Trophoblast cell (in vitro differentiated cells and primary cell): ENCODE results near the gene KCNQ4.

Experiments
- DNase-seq, 2 donors: peaks; one replicate each; pipeline ENCODE4 v3.0.0-alpha.2; 2016
- H2AFZ ChIP-seq: 2 replicates; pipeline ENCODE4 v1.6.1; 2013; ENCODE audit warnings: low read length, moderate library complexity, mild to moderate bottlenecking; ENCODE audit not compliant: insufficient read depth, poor library complexity
- H2AK5ac ChIP-seq: 2 replicates; pipeline ENCODE4 v1.6.1; 2013; ENCODE audit warnings: mild to moderate bottlenecking, low read length
- H2BK120ac ChIP-seq: 2 replicates; pipeline ENCODE4 v1.6.1; 2013; ENCODE audit warnings: low read length, mild to moderate bottlenecking, moderate library complexity; ENCODE audit not compliant: insufficient read depth, poor library complexity
- H2BK12ac ChIP-seq: 2 replicates; pipeline ENCODE4 v1.6.1; 2013; ENCODE audit warnings: mild to moderate bottlenecking, low read length, moderate library complexity
- H2BK5ac ChIP-seq: 2 replicates; pipeline ENCODE4 v1.6.1; 2013; ENCODE audit warnings: low read length, low read depth, moderate library complexity, mild to moderate bottlenecking; ENCODE audit not compliant: poor library complexity
- H3K14ac ChIP-seq: 2 replicates; pipeline ENCODE4 v1.6.1; 2013; ENCODE audit warnings: mild to moderate bottlenecking, low read length
- H3K18ac ChIP-seq: 2 replicates; pipeline ENCODE4 v1.6.1; 2013; ENCODE audit warnings: mild to moderate bottlenecking, low read length
- H3K23ac ChIP-seq: 2 replicates; pipeline ENCODE4 v1.6.1; 2013; ENCODE audit warnings: low read length
- H3K27ac ChIP-seq: 2 replicates; pipeline ENCODE4 v1.5.1; 2013; ENCODE audit warnings: low read depth, mild to moderate bottlenecking, inconsistent platforms, low read length, moderate library complexity
- H3K27me3 ChIP-seq: 2 replicates; pipeline ENCODE4 v1.6.1; 2013; ENCODE audit warnings: inconsistent platforms, mild to moderate bottlenecking, low read length, moderate library complexity; ENCODE audit not compliant: insufficient read depth
- H3K36me3 ChIP-seq, 2 experiments: 1 replicate in 1 of 2; 2 replicates in 1 of 2; pipeline ENCODE4 v1.6.1; 2013; ENCODE audit warnings: low read length in 2 of 2, mild to moderate bottlenecking in 2 of 2, moderate library complexity in 1 of 2; ENCODE audit not compliant: insufficient read depth in 2 of 2, control insufficient read depth in 1 of 2
- H3K4ac ChIP-seq: 2 replicates; pipeline ENCODE4 v1.6.1; 2013; ENCODE audit warnings: low read depth, mild to moderate bottlenecking, low read length, moderate library complexity
- H3K4me1 ChIP-seq, 2 experiments: 1 replicate in 1 of 2; 2 replicates in 1 of 2; pipeline ENCODE4 v1.6.1; 2013; ENCODE audit warnings: low read length in 2 of 2, mild to moderate bottlenecking in 2 of 2, moderate library complexity in 1 of 2; ENCODE audit not compliant: insufficient read depth in 2 of 2, control insufficient read depth in 1 of 2
- H3K4me2 ChIP-seq: 2 replicates; pipeline ENCODE4 v1.6.1; 2013; ENCODE audit warnings: inconsistent platforms, mild to moderate bottlenecking, low read length, moderate library complexity
- H3K4me3 ChIP-seq: 2 replicates; pipeline ENCODE4 v1.5.1; 2013; ENCODE audit warnings: mild to moderate bottlenecking, low read depth, low read length, inconsistent platforms
- H3K79me1 ChIP-seq: one replicate; pipeline ENCODE4 v1.6.1; 2013; ENCODE audit warnings: low read length
- H3K79me2 ChIP-seq: 2 replicates; pipeline ENCODE4 v1.6.1; 2013; ENCODE audit warnings: low read length, mild to moderate bottlenecking; ENCODE audit not compliant: control insufficient read depth, insufficient read depth, poor library complexity
- H3K9ac ChIP-seq: 2 replicates; pipeline ENCODE4 v1.6.1; 2013; ENCODE audit warnings: mild to moderate bottlenecking, low read length
- H3K9me3 ChIP-seq: 2 replicates; pipeline ENCODE4 v1.6.1; 2013; ENCODE audit warnings: low read depth, mild to moderate bottlenecking, control low read depth, inconsistent platforms, low read length; ENCODE audit not compliant: insufficient read depth
- H4K12ac ChIP-seq: 2 replicates; pipeline ENCODE4 v1.6.1; 2013; ENCODE audit warnings: low read depth, mild to moderate bottlenecking, low read length, moderate library complexity
- H4K8ac ChIP-seq: 2 replicates; pipeline ENCODE4 v1.6.1; 2013; ENCODE audit warnings: low read depth, mild to moderate bottlenecking, low read length, moderate library complexity
- H4K91ac ChIP-seq: one replicate; pipeline ENCODE4 v1.6.1; 2013; ENCODE audit warnings: low read depth, mild to moderate bottlenecking, low read length, moderate library complexity
- WGBS: extraction: QIAGEN DNeasy Blood & Tissue Kit; methylation state at CpG from one replicate; pipeline ENCODE4 v1.1.7; 2013; ENCODE audit warnings: missing lambda C conversion rate; ENCODE audit not compliant: insufficient read length, insufficient coverage; ENCODE audit errors: extremely low coverage; 5-methylcytosine and 5-hydroxymethylcytosine counted together

The KCNQ4 gene

DNA sequence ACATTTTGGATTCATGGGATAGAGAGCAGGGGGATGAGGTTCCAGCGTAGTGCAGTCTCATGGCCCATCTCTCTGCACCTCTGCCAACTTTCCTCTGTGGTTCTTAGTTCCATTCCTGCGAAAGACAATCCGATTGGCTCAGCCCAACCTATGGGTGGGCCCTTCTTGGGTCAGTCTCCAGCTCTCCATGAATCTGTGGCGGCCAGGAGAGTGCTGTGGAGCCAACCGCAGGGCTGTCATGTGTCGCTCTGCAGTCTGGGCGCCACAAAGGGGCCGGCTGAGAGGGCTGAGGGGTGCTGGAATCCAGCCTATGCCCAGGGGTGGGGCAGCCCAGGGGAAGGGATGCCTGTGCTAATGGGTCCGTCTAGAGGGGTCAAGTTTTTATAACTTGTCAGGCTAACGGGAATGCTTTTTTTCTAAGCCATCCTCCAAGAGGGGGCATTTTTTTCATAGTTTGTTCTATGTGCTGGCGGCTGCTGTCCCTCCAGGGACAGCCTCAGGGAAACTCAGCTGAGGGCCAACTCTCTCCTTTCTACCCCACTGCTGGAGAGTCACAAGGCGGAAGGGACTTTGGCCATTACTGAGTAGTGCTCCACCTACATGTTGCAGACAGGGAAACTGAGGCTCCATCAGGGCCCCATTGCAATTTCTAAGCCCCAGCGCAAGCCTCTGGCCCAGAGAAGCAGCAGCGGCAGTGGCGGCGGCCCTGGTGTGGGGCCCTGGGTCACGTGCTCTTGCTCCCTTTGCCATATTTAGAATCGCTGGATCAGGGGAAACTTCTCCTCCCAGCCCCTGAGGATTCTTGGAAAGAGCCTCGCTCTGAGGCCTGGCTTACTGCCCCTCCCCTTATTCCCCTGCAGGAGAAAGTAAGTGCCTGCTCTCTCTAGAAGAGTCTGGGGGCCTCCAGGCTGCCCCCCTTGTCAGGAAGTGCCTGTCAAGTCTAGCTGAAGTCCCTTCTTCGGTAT, 23.4 kb downstream of the KCNQ4 start:
- no peak overlapping the region for H2BK12ac ChIP-seq
- no peak overlapping the region for H2BK120ac ChIP-seq
- no peak overlapping the region for H2AFZ ChIP-seq
- no peaks in the 10 kb centered on the region for H3K79me2 ChIP-seq
- H3K23ac ChIP-seq, result no peak overlapping the region
- H3K36me3 ChIP-seq, result no peaks in the 10 kb centered on the region
- H3K27me3 ChIP-seq, result no peaks in the 10 kb centered on the region
- H4K91ac ChIP-seq, result no peak overlapping the region
- no CpG with 5 or more reads among the region's 20 CpGs for WGBS
- H4K12ac ChIP-seq, result no peak overlapping the region
- H3K4ac ChIP-seq, result no peak overlapping the region
- H2BK5ac ChIP-seq, result no peak overlapping the region
- H3K4me3 ChIP-seq, result no peak overlapping the region
- no peaks in the 10 kb centered on the region for H3K9me3 ChIP-seq
- no peak overlapping the region for H3K9ac ChIP-seq
- H3K4me2 ChIP-seq, result no peak overlapping the region
- H3K27ac ChIP-seq, result no peak overlapping the region
- H3K79me1 ChIP-seq, result no peaks in the 10 kb centered on the region
- H4K8ac ChIP-seq, result no peak overlapping the region
- no peak overlapping the region for H2AK5ac ChIP-seq
- peak; percentile 88 to 94 for DNase-seq
- H3K18ac ChIP-seq, result no peak overlapping the region
- no peak overlapping the region for H3K14ac ChIP-seq
- H3K4me1 ChIP-seq, result peaks cover 0 to 4% of the 10 kb centered on the region in 2 experiments

- Histone ChIP-seq H3K9ac (no peak overlapping the region), H4K91ac (no peak overlapping the region), H2BK12ac (no peak overlapping the region), H3K27ac (no peak overlapping the region), H3K79me2 (no peaks in the 10 kb centered on the region), H3K4me3 (no peak overlapping the region), H2BK5ac (no peak overlapping the region), H2BK120ac (no peak overlapping the region), H3K79me1 (no peaks in the 10 kb centered on the region), H2AFZ (no peak overlapping the region), H4K8ac (no peak overlapping the region), H3K4me2 (no peak overlapping the region), H3K9me3 (no peaks in the 10 kb centered on the region), H3K18ac (no peak overlapping the region), H3K36me3 (no peaks in the 10 kb centered on the region), H3K14ac (no peak overlapping the region), H2AK5ac (no peak overlapping the region), H3K4me1 (peaks cover 0 to 2% of the 10 kb centered on the region in 2 experiments), H3K23ac (no peak overlapping the region), H3K27me3 (no peaks in the 10 kb centered on the region), H3K4ac (no peak overlapping the region), H4K12ac (no peak overlapping the region)
- no CpG with 5 or more reads among the region's 3 CpGs for WGBS
- DNase-seq, result peak in 1 of 2 donors; percentile 31
These were observed 24.4 kb downstream of the KCNQ4 start for GRCh38 chr1:40808002-40808401.

GRCh38 chr1:40808444-40808843, 24.9 kb downstream of the KCNQ4 start:
- H3K9ac ChIP-seq, result no peak overlapping the region

DNA sequence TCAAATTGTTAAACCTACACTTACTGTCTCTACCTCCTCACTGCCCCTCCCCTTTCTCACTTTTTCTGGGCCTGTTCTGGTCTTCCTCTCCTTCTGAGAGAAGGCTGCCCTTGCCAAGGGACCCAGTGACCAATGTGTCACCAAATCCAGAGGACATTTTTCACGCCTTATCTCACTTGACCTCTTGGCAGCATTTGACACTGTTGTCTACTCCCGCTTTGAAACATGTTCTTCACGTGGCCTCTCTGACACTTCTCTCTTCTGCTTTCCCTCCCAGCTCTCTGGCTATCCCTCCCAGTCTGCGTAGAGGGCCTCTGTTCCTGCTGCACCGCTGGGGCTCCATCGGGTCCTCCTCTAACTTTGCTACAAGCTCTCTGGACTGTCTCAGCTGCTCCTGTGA, 25.3 kb downstream of the KCNQ4 start:
- no peak overlapping the region for H3K4me2 ChIP-seq
- H3K27me3 ChIP-seq, result no peaks in the 10 kb centered on the region
- H4K91ac ChIP-seq, result no peak overlapping the region
- no peak overlapping the region for H2BK120ac ChIP-seq
- no peak for DNase-seq
- no peak overlapping the region for H2BK5ac ChIP-seq
- H3K4me3 ChIP-seq, result no peak overlapping the region
- H3K36me3 ChIP-seq, result no peaks in the 10 kb centered on the region
- no CpG with 5 or more reads among the region's 6 CpGs for WGBS
- H4K8ac ChIP-seq, result no peak overlapping the region
- no peak overlapping the region for H3K27ac ChIP-seq
- H3K79me2 ChIP-seq, result no peaks in the 10 kb centered on the region
- peaks cover 0 to 2% of the 10 kb centered on the region in 2 experiments for H3K4me1 ChIP-seq
- no peak overlapping the region for H2AFZ ChIP-seq
- no peak overlapping the region for H2AK5ac ChIP-seq
- H3K18ac ChIP-seq, result no peak overlapping the region
- H3K4ac ChIP-seq, result no peak overlapping the region
- H3K14ac ChIP-seq, result no peak overlapping the region
- no peak overlapping the region for H2BK12ac ChIP-seq
- H3K23ac ChIP-seq, result no peak overlapping the region
- H3K9me3 ChIP-seq, result peaks cover 4% of the 10 kb centered on the region
- H4K12ac ChIP-seq, result no peak overlapping the region
- H3K9ac ChIP-seq, result no peak overlapping the region
- no peaks in the 10 kb centered on the region for H3K79me1 ChIP-seq

More at GRCh38 chr1:40808444-40808843, 24.9 kb downstream of the KCNQ4 start:
- Histone ChIP-seq H3K79me1 (no peaks in the 10 kb centered on the region), H3K18ac (no peak overlapping the region), H4K91ac (no peak overlapping the region), H2BK5ac (no peak overlapping the region), H3K4me3 (no peak overlapping the region), H3K4ac (no peak overlapping the region), H2BK120ac (no peak overlapping the region), H3K79me2 (no peaks in the 10 kb centered on the region), H3K36me3 (no peaks in the 10 kb centered on the region), H3K4me1 (peaks cover 0 to 2% of the 10 kb centered on the region in 2 experiments), H3K27me3 (no peaks in the 10 kb centered on the region), H2AFZ (no peak overlapping the region), H4K12ac (no peak overlapping the region), H2BK12ac (no peak overlapping the region), H2AK5ac (no peak overlapping the region), H3K14ac (no peak overlapping the region), H3K23ac (no peak overlapping the region), H3K27ac (no peak overlapping the region), H3K4me2 (no peak overlapping the region), H3K9me3 (peaks cover 4% of the 10 kb centered on the region), H4K8ac (no peak overlapping the region)
- DNase-seq, result no peak
- no CpG with 5 or more reads among the region's 3 CpGs for WGBS
